Right lobe of liver (tissue), 6 donors: ENCODE data around the gene CD164L2. TPM values are rescaled to one million over a fixed set of nuclear protein-coding genes. Genes with fewer than 3 reads are reported as not detected.

Source experiments
- ATAC-seq, 4 donors: fragments of 200-7000 bp; cut with Tn5 transposase; one replicate each; pipeline ENCODE4 v1.9.1; 2020; ENCODE audit warnings: mild to moderate bottlenecking in 4 of 4, moderate library complexity in 4 of 4
- DNase-seq, 3 donors: peaks; one replicate each; pipeline ENCODE4 v3.0.0-alpha.2; 2020
- H3K27ac ChIP-seq, 3 donors: fragments of 200-600 bp; one replicate each; pipeline ENCODE4 v1.8.0; 2022
- H3K27me3 ChIP-seq, 2 donors: fragments of 200-600 bp; one replicate each; pipeline ENCODE4 v1.8.0; 2022
- H3K36me3 ChIP-seq, 4 donors: fragments of 200-600 bp; sonication (generic) in 1 of 4; one replicate each; pipeline versions ENCODE4 v1.5.1 to v1.8.0; 2017 to 2022; ENCODE audit warnings: control low read depth in 1 of 4
- H3K4me1 ChIP-seq, 4 donors: fragments of 200-600 bp; sonication (generic) in 1 of 4; one replicate each; pipeline versions ENCODE4 v1.5.1 to v1.8.0; 2017 to 2022; ENCODE audit warnings: control low read depth in 1 of 4
- H3K4me3 ChIP-seq, 3 donors: fragments of 200-600 bp; one replicate each; pipeline ENCODE4 v1.8.0; 2022
- H3K9me3 ChIP-seq, 4 donors: fragments of 200-600 bp; sonication (generic) in 1 of 4; one replicate each; pipeline versions ENCODE4 v1.5.1 to v1.8.0; 2017 to 2022; ENCODE audit warnings: control low read depth in 1 of 4
- POLR2A ChIP-seq: fragments of 450-650 bp; IDR thresholded peaks from one replicate; pipeline ENCODE4 v1.6.1; 2017; ENCODE audit warnings: antibody characterized with exemption, mild to moderate bottlenecking
- WGBS: methylation state at CpG from one replicate; pipeline ENCODE4 v1.1.6; 2018; ENCODE audit warnings: low coverage, low lambda C conversion rate; ENCODE audit not compliant: insufficient coverage; ENCODE audit errors: missing lambda C conversion rate; 5-methylcytosine and 5-hydroxymethylcytosine counted together
- intact Hi-C, 2 donors: fragments of 100-400 bp; cut with DNase I; formaldehyde crosslinking; loops; one replicate each; pipeline versions ENCODE4 v1.11.2 to v1.14.1; 2022
- total RNA-seq, 6 experiments: library from RNA; depleted of rRNA in 2 of 6; stranded (reverse); fragments of >200 nt in 2 of 6; fragmentation: NEBNext Ultra II Directional in 3 of 6; extraction: Animal tissue kit (Norgen Biotek cat#: 25700) in 3 of 6; gene quantifications; one replicate each; pipeline versions ENCODE4 v1.1.0 to v1.2.4, GENCODE V29; 2016 to 2023
- TF ChIP-seq, protein P1 (sequence below), 4 donors: fragments of 200-600 bp in 3 of 4; fragments of 450-650 bp in 1 of 4; IDR thresholded peaks; one replicate each; pipeline versions ENCODE4 v1.5.1 to v1.8.0; 2016 to 2022; ENCODE audit warnings: antibody characterized with exemption in 4 of 4, mild to moderate bottlenecking in 2 of 4
- donor health status: DM: no; HTN: yes; CAD: no.
- donor health status: DM: no; HTN: no; CAD: no.
- donor health status: DM: no; HTN: no; CAD: no.
- donor health status: DM: no; HTN: yes; CAD: no.
- donor health status: DM: no; HTN: yes; CAD: no.

Gene CD164L2
- total RNA-seq, 6 experiments from 2014 or later: 0.86 TPM; not detected in 5

DNA sequence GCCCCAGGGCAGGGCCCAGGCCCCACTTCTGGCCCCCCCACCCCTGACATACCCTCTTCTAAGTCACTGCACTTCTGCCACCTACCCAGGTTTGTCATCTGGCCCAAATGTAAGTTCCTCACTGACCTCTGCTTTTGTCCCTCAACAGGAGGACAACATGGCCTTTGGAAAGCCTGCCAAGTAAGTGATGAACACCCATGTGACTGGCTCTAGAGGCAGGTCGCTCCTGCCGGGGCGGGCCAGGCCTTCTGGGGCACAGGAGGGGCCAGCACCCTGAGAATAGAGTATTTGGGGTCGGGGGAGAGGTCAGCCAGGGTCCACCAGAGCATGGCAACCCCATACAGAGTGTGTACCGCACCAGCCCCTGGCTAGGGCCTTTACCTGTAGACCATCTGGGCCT, 51.2 kb downstream of the CD164L2 start:
- WGBS: no CpG with 5 or more reads among the region's 5 CpGs
- no peak overlapping the region for H3K27ac ChIP-seq
- DNase-seq (no peak), ATAC-seq (no peak)
- peaks cover 0 to 29% (median 9%) of the 10 kb centered on the region in 4 donors for H3K36me3 ChIP-seq
- H3K27me3 ChIP-seq: no peaks in the 10 kb centered on the region
- H3K4me1 ChIP-seq: no peaks in the 10 kb centered on the region
- H3K4me3 ChIP-seq: no peak overlapping the region
- TF ChIP-seq, protein P1, sequence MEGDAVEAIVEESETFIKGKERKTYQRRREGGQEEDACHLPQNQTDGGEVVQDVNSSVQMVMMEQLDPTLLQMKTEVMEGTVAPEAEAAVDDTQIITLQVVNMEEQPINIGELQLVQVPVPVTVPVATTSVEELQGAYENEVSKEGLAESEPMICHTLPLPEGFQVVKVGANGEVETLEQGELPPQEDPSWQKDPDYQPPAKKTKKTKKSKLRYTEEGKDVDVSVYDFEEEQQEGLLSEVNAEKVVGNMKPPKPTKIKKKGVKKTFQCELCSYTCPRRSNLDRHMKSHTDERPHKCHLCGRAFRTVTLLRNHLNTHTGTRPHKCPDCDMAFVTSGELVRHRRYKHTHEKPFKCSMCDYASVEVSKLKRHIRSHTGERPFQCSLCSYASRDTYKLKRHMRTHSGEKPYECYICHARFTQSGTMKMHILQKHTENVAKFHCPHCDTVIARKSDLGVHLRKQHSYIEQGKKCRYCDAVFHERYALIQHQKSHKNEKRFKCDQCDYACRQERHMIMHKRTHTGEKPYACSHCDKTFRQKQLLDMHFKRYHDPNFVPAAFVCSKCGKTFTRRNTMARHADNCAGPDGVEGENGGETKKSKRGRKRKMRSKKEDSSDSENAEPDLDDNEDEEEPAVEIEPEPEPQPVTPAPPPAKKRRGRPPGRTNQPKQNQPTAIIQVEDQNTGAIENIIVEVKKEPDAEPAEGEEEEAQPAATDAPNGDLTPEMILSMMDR (IDR thresholded peaks at IDR 0.05): no peak
- no peak for TF ChIP-seq POLR2A
- intact Hi-C loops: no loop called here
- no peaks in the 10 kb centered on the region for H3K9me3 ChIP-seq

DNA sequence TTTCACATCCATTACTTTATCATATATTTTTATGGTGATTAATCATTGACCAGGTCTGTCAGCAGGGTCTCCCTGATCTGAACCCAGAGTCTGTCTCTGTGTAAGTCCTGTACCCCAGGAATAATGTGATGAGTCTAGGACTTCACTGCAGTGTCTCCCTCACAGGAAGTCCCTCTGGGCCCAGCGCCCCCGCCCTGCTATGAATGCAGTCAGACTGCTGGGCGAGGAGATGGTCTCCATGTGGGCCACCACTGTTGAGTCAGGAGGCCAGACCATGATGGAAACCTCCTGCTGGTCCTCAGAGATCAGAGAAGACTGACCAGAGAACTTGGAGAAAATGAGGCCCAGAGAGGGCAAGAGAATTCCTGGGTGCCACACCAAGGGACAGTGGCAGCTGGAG, 51.7 kb downstream of the CD164L2 start:
- Histone ChIP-seq H3K36me3 (peaks cover 0 to 25% (median 9%) of the 10 kb centered on the region in 4 donors), H3K27ac (no peak overlapping the region), H3K27me3 (no peaks in the 10 kb centered on the region), H3K4me3 (no peak overlapping the region), H3K4me1 (no peaks in the 10 kb centered on the region), H3K9me3 (no peaks in the 10 kb centered on the region)
- WGBS: 73% methylated on average over 2 of the region's 3 CpGs
- intact Hi-C loops: no loop called here
- no peak for TF ChIP-seq POLR2A
- TF ChIP-seq, protein P1 (IDR thresholded peaks at IDR 0.05): no peak
- ATAC-seq: no peak
- no peak for DNase-seq

DNA sequence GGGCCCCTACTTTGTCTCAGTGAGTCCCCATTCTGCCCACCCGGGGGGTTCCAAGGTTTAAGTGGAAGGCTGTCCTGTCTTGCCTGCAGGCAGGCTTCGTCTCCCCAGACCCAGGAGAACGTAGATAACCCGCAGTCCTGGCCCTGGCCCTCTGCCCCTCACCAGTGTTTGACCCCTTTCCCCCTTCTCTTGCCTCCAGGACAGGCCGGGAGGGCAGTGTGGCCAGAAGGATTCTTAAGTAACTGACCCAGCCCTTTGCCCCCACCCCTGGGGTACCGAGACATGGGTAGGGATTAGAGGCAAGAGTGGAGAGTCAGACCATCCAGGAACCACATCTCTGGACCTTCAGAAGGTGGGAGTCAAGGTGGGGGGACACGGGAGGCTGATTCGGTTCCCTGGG, 52.3 kb downstream of the CD164L2 start:
- TF ChIP-seq, protein P1 (IDR thresholded peaks at IDR 0.05): no peak
- Histone ChIP-seq H3K36me3 (peaks cover 0 to 29% (median 11%) of the 10 kb centered on the region in 4 donors), H3K4me3 (no peak overlapping the region), H3K27me3 (no peaks in the 10 kb centered on the region), H3K9me3 (no peaks in the 10 kb centered on the region), H3K4me1 (no peaks in the 10 kb centered on the region), H3K27ac (no peak overlapping the region)
- no peak for ATAC-seq
- intact Hi-C loops: no loop called here
- no peak for DNase-seq
- WGBS: 83% methylated on average over 5 of the region's 8 CpGs

Other genes starting within 250 kb of the CD164L2 start
- gene SLC9A1, start 228.2 kb downstream of the CD164L2 start, total RNA-seq: 1 to 10 TPM; 1.7 to 4.3 (median 3.0) TPM
- gene WDTC1, start 148.7 kb downstream of the CD164L2 start, total RNA-seq: 10 to 100 TPM; 17.6 to 22.7 (median 19.8) TPM
- gene TMEM222, start 61.2 kb downstream of the CD164L2 start, total RNA-seq: 10 to 100 TPM; 15.1 to 22.6 (median 19.1) TPM
- 1 to 10 TPM in 1 of 6 experiments, under 1 TPM in 5; 0.37 to 1.7 (median 0.80) TPM for gene SYTL1, start 41.3 kb downstream of the CD164L2 start, total RNA-seq
- gene MAP3K6, start 16.4 kb downstream of the CD164L2 start, total RNA-seq: 10 to 100 TPM in 2 of 6 experiments, 1 to 10 TPM in 4; 4.3 to 14.9 (median 5.6) TPM
- 100 to 1,000 TPM in 4 of 6 experiments, 10 to 100 TPM in 2; 81.6 to 213 (median 111) TPM for gene FCN3, start 8.5 kb downstream of the CD164L2 start, total RNA-seq
- under 1 TPM in 2 of 6 experiments, not detected in 4; 0.19 to 0.43 TPM for gene GPR3, start 9.3 kb upstream of the CD164L2 start, total RNA-seq
- gene WASF2, start 106.8 kb upstream of the CD164L2 start, total RNA-seq: 10 to 100 TPM; 18.4 to 38.1 (median 26.5) TPM
- 10 to 100 TPM in 3 of 6 experiments, 1 to 10 TPM in 3; 5.5 to 21.3 (median 10.9) TPM for gene AHDC1, start 220.8 kb upstream of the CD164L2 start, total RNA-seq